ENCODE measurements around the gene INTS7. TPM values are rescaled to one million over a fixed set of nuclear protein-coding genes. Genes with fewer than 3 reads are reported as not detected.

INTS7 gene
- total and polyA plus RNA-seq, 2 experiments from 2014 or later = 11.8 to 15.5 TPM

- Histone ChIP-seq H3K27me3 (no peaks in the 10 kb centered on the region), H3K4me2 (no peak overlapping the region), H3K27ac (peak overlapping the region; percentile 64), H3K4me3 (no peak overlapping the region), H3K9me3 (ENCODE audit: low read depth) (no peaks in the 10 kb centered on the region), H3K4me1 (ENCODE audit: insufficient read depth) (no peaks in the 10 kb centered on the region), H3K36me3 (replicated peaks; ENCODE audit: insufficient read depth, low read depth) (no peaks in the 10 kb centered on the region), H3K79me2 (no peaks in the 10 kb centered on the region), H4K20me1 (ENCODE audit: insufficient read depth, poor library complexity, severe bottlenecking) (no peaks in the 10 kb centered on the region), H2AFZ (no peak overlapping the region), H3K9me2 (replicated peaks; ENCODE audit: insufficient read depth) (no peaks in the 10 kb centered on the region)
- DNase-seq (ENCODE audit: low spot score) = no peak
- WGBS (ENCODE audit: low lambda C conversion rate, missing lambda C conversion rate) = 93% methylated on average over 4 of the region's 4 CpGs
- TF ChIP-seq CTCF (IDR thresholded peaks at IDR 0.05; ENCODE audit: poor library complexity) = no peak
- no peak for TF ChIP-seq EZH2phosphoT487 (IDR thresholded peaks at IDR 0.05; ENCODE audit: low read depth, severe bottlenecking, unreplicated experiment)
Measured at GRCh38 chr1:211902624-211903291, 132.6 kb downstream of the INTS7 start.

GRCh38 chr1:211901945-211902344 lies 133.4 kb downstream of the INTS7 start:
- no peaks in the 10 kb centered on the region for H3K4me1 ChIP-seq (ENCODE audit: insufficient read depth)
- 87% methylated on average over 2 of the region's 2 CpGs for WGBS (ENCODE audit: low lambda C conversion rate, missing lambda C conversion rate)
- no peak for DNase-seq (ENCODE audit: low spot score)
- H4K20me1 ChIP-seq (ENCODE audit: insufficient read depth, poor library complexity, severe bottlenecking) = no peaks in the 10 kb centered on the region
- H3K4me3 ChIP-seq = no peak overlapping the region
- H3K9me2 ChIP-seq (replicated peaks; ENCODE audit: insufficient read depth) = no peaks in the 10 kb centered on the region
- H3K9me3 ChIP-seq (ENCODE audit: low read depth) = no peaks in the 10 kb centered on the region
- TF ChIP-seq EZH2phosphoT487 (IDR thresholded peaks at IDR 0.05; ENCODE audit: low read depth, severe bottlenecking, unreplicated experiment) (no peak), EZH2 (IDR thresholded peaks at IDR 0.05; ENCODE audit: borderline replicate concordance) (no peak), CTCF (IDR thresholded peaks at IDR 0.05; ENCODE audit: poor library complexity) (no peak)
- no peak overlapping the region for H3K4me2 ChIP-seq
- no peak overlapping the region for H2AFZ ChIP-seq
- H3K79me2 ChIP-seq = no peaks in the 10 kb centered on the region
- no peaks in the 10 kb centered on the region for H3K36me3 ChIP-seq (replicated peaks; ENCODE audit: insufficient read depth, low read depth)
- no peaks in the 10 kb centered on the region for H3K27me3 ChIP-seq
- H3K27ac ChIP-seq = no peak overlapping the region

GRCh38 chr1:211900441-211900840 lies 134.9 kb downstream of the INTS7 start:
- no peak for DNase-seq (ENCODE audit: low spot score)
- Histone ChIP-seq H3K4me3 (no peak overlapping the region), H3K9me3 (ENCODE audit: low read depth) (no peaks in the 10 kb centered on the region), H4K20me1 (ENCODE audit: insufficient read depth, poor library complexity, severe bottlenecking) (no peaks in the 10 kb centered on the region), H3K4me2 (no peak overlapping the region), H3K36me3 (replicated peaks; ENCODE audit: insufficient read depth, low read depth) (no peaks in the 10 kb centered on the region), H2AFZ (no peak overlapping the region), H3K27ac (no peak overlapping the region), H3K4me1 (ENCODE audit: insufficient read depth) (no peaks in the 10 kb centered on the region), H3K9me2 (replicated peaks; ENCODE audit: insufficient read depth) (no peaks in the 10 kb centered on the region), H3K27me3 (no peaks in the 10 kb centered on the region), H3K79me2 (no peaks in the 10 kb centered on the region)
- WGBS (ENCODE audit: low lambda C conversion rate, missing lambda C conversion rate) = 89% methylated on average over 2 of the region's 2 CpGs
- TF ChIP-seq CTCF (IDR thresholded peaks at IDR 0.05; ENCODE audit: poor library complexity) (no peak), EZH2 (IDR thresholded peaks at IDR 0.05; ENCODE audit: borderline replicate concordance) (no peak), EZH2phosphoT487 (IDR thresholded peaks at IDR 0.05; ENCODE audit: low read depth, severe bottlenecking, unreplicated experiment) (no peak)
